ENCODE measurements around the gene CAMK2D. TPM values are rescaled to one million over a fixed set of nuclear protein-coding genes. Genes with fewer than 3 reads are reported as not detected.

Gene CAMK2D
- total and polyA plus RNA-seq, 12 donors = 55.6 to 286 (median 221) TPM

- Histone ChIP-seq H3K4me3 (no peak overlapping the region), H3K36me3 (peaks cover 0 to 81% (median 26%) of the 10 kb centered on the region in 9 donors), H3K27me3 (no peaks in the 10 kb centered on the region), H3K9me3 (no peaks in the 10 kb centered on the region), H3K4me1 (peaks cover 0 to 13% (median 0%) of the 10 kb centered on the region in 9 donors), H3K27ac (no peak overlapping the region)
- intact Hi-C loops (cut with DNase I) = no loop called here
- no peak for DNase-seq
- no peak for TF ChIP-seq CTCF (IDR thresholded peaks at IDR 0.05)
- 67 to 74% methylated on average over 1 of the region's 1 CpG for WGBS, 2 donors
- no peak for ATAC-seq
Measured at GRCh38 chr4:113509851-113510250, 251.7 kb downstream of the CAMK2D start.

- 42 to 73% methylated on average over 5 of the region's 5 CpGs for WGBS, 2 donors
- Histone ChIP-seq H3K9me3 (no peaks in the 10 kb centered on the region), H3K27me3 (no peaks in the 10 kb centered on the region), H3K4me3 (no peak overlapping the region), H3K36me3 (peaks cover 0 to 69% (median 0%) of the 10 kb centered on the region in 9 donors), H3K27ac (peak overlapping the region in 1 of 10 donors; percentile 23), H3K4me1 (peaks cover 0 to 21% (median 4%) of the 10 kb centered on the region in 9 donors)
- no peak for TF ChIP-seq CTCF (IDR thresholded peaks at IDR 0.05)
- ATAC-seq (peak in 5 of 8 donors; percentile 44 to 76 (median 63)), DNase-seq (no peak)
- intact Hi-C loops (cut with DNase I) = no loop called here
Measured at GRCh38 chr4:113505044-113505443, 256.5 kb downstream of the CAMK2D start.

GRCh38 chr4:113504422-113504821, 257.1 kb downstream of the CAMK2D start:
- DNase-seq (no peak), ATAC-seq (no peak)
- WGBS, 2 donors = 80 to 81% methylated on average over 3 of the region's 3 CpGs
- Histone ChIP-seq H3K4me3 (no peak overlapping the region), H3K4me1 (peaks cover 0 to 27% (median 4%) of the 10 kb centered on the region in 9 donors), H3K9me3 (no peaks in the 10 kb centered on the region), H3K27me3 (no peaks in the 10 kb centered on the region), H3K27ac (no peak overlapping the region), H3K36me3 (peaks cover 0 to 74% (median 0%) of the 10 kb centered on the region in 9 donors)
- TF ChIP-seq CTCF (IDR thresholded peaks at IDR 0.05) = no peak
- intact Hi-C loops (cut with DNase I) = no loop called here

GRCh38 chr4:113503691-113504090, 257.8 kb downstream of the CAMK2D start:
- H3K27me3 ChIP-seq = no peaks in the 10 kb centered on the region
- intact Hi-C loops (cut with DNase I) = no loop called here
- DNase-seq (no peak), ATAC-seq (peak in 1 of 8 donors; percentile 47)
- H3K27ac ChIP-seq = peak overlapping the region in 3 of 10 donors; percentile 20 to 42 (median 42)
- H3K4me3 ChIP-seq = no peak overlapping the region
- H3K9me3 ChIP-seq = no peaks in the 10 kb centered on the region
- TF ChIP-seq CTCF (IDR thresholded peaks at IDR 0.05) = no peak
- peaks cover 0 to 71% (median 0%) of the 10 kb centered on the region in 9 donors for H3K36me3 ChIP-seq
- peaks cover 0 to 34% (median 4%) of the 10 kb centered on the region in 9 donors for H3K4me1 ChIP-seq

Measured in heart right ventricle (tissue), 16 donors.